Measurements from ENCODE around the gene ELOVL6. TPM values are rescaled to one million over a fixed set of nuclear protein-coding genes. Genes with fewer than 3 reads are reported as not detected.
"Not testable (repeated sequence)": the region's sequence is repeated elsewhere in the genome, so short reads cannot be mapped to it uniquely, and the experiment has no call there.

ELOVL6 gene
- total and polyA plus RNA-seq, 4 donors: 19.5 to 38.8 (median 37.5) TPM

DNA sequence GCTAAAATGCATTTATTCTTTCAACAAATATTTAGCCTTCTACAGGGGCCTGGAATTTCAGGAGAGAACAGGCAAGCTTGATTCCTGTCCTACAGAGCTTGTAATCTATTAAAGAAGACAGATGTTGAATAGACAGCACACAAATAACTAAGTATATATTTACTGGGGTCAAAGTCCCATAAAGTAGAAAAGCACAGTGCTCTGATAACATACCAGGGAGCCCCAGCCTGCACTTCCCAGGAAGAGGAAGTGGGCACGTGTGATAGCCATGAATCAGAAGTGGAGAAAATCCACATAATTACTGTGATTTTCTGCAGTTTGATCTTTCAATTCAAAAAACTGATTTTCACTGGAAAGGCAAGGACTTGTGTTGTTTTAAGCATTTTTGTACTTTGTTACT lies 156.7 kb downstream of the ELOVL6 start:
- TF ChIP-seq, protein P1, sequence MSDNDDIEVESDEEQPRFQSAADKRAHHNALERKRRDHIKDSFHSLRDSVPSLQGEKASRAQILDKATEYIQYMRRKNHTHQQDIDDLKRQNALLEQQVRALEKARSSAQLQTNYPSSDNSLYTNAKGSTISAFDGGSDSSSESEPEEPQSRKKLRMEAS (IDR thresholded peaks at IDR 0.05): no peak
- TF ChIP-seq SP1 (IDR thresholded peaks at IDR 0.05) (peak; percentile 59), EGR1 (IDR thresholded peaks at IDR 0.05; ENCODE audit: low read depth in 2 of 2) (peak in 1 of 2 donors; percentile 58), RXRA (IDR thresholded peaks at IDR 0.05) (peak in 1 of 2 donors; percentile 14), HNF4G (IDR thresholded peaks at IDR 0.05) (peak; percentile 40), JUND (IDR thresholded peaks at IDR 0.05) (no peak), FOXA1 (IDR thresholded peaks at IDR 0.05) (no peak), TAF1 (conservative IDR thresholded peaks at IDR 0.05) (no peak), NR2F2 (IDR thresholded peaks at IDR 0.05) (no peak), GABPA (IDR thresholded peaks at IDR 0.05 in 1 of 2, conservative IDR thresholded peaks at IDR 0.05 in 1 of 2) (no peak), YY1 (IDR thresholded peaks at IDR 0.05) (no peak), HNF4A (conservative IDR thresholded peaks at IDR 0.05) (peak; percentile 59 to 84), RAD21 (IDR thresholded peaks at IDR 0.05) (peak in 1 of 2 donors; percentile 25), FOXA2 (IDR thresholded peaks at IDR 0.05) (no peak)
- TF ChIP-seq, protein P2, sequence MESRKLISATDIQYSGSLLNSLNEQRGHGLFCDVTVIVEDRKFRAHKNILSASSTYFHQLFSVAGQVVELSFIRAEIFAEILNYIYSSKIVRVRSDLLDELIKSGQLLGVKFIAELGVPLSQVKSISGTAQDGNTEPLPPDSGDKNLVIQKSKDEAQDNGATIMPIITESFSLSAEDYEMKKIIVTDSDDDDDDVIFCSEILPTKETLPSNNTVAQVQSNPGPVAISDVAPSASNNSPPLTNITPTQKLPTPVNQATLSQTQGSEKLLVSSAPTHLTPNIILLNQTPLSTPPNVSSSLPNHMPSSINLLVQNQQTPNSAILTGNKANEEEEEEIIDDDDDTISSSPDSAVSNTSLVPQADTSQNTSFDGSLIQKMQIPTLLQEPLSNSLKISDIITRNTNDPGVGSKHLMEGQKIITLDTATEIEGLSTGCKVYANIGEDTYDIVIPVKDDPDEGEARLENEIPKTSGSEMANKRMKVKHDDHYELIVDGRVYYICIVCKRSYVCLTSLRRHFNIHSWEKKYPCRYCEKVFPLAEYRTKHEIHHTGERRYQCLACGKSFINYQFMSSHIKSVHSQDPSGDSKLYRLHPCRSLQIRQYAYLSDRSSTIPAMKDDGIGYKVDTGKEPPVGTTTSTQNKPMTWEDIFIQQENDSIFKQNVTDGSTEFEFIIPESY (IDR thresholded peaks at IDR 0.05): no peak
- TF ChIP-seq, protein P3, sequence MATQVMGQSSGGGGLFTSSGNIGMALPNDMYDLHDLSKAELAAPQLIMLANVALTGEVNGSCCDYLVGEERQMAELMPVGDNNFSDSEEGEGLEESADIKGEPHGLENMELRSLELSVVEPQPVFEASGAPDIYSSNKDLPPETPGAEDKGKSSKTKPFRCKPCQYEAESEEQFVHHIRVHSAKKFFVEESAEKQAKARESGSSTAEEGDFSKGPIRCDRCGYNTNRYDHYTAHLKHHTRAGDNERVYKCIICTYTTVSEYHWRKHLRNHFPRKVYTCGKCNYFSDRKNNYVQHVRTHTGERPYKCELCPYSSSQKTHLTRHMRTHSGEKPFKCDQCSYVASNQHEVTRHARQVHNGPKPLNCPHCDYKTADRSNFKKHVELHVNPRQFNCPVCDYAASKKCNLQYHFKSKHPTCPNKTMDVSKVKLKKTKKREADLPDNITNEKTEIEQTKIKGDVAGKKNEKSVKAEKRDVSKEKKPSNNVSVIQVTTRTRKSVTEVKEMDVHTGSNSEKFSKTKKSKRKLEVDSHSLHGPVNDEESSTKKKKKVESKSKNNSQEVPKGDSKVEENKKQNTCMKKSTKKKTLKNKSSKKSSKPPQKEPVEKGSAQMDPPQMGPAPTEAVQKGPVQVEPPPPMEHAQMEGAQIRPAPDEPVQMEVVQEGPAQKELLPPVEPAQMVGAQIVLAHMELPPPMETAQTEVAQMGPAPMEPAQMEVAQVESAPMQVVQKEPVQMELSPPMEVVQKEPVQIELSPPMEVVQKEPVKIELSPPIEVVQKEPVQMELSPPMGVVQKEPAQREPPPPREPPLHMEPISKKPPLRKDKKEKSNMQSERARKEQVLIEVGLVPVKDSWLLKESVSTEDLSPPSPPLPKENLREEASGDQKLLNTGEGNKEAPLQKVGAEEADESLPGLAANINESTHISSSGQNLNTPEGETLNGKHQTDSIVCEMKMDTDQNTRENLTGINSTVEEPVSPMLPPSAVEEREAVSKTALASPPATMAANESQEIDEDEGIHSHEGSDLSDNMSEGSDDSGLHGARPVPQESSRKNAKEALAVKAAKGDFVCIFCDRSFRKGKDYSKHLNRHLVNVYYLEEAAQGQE (IDR thresholded peaks at IDR 0.05): no peak
- TF ChIP-seq, protein P4, sequence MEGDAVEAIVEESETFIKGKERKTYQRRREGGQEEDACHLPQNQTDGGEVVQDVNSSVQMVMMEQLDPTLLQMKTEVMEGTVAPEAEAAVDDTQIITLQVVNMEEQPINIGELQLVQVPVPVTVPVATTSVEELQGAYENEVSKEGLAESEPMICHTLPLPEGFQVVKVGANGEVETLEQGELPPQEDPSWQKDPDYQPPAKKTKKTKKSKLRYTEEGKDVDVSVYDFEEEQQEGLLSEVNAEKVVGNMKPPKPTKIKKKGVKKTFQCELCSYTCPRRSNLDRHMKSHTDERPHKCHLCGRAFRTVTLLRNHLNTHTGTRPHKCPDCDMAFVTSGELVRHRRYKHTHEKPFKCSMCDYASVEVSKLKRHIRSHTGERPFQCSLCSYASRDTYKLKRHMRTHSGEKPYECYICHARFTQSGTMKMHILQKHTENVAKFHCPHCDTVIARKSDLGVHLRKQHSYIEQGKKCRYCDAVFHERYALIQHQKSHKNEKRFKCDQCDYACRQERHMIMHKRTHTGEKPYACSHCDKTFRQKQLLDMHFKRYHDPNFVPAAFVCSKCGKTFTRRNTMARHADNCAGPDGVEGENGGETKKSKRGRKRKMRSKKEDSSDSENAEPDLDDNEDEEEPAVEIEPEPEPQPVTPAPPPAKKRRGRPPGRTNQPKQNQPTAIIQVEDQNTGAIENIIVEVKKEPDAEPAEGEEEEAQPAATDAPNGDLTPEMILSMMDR (IDR thresholded peaks at IDR 0.05; ENCODE audit: low read depth, low read length, missing input control): no peak
- TF ChIP-seq, protein P5, sequence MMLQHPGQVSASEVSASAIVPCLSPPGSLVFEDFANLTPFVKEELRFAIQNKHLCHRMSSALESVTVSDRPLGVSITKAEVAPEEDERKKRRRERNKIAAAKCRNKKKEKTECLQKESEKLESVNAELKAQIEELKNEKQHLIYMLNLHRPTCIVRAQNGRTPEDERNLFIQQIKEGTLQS (IDR thresholded peaks at IDR 0.05): no peak

DNA sequence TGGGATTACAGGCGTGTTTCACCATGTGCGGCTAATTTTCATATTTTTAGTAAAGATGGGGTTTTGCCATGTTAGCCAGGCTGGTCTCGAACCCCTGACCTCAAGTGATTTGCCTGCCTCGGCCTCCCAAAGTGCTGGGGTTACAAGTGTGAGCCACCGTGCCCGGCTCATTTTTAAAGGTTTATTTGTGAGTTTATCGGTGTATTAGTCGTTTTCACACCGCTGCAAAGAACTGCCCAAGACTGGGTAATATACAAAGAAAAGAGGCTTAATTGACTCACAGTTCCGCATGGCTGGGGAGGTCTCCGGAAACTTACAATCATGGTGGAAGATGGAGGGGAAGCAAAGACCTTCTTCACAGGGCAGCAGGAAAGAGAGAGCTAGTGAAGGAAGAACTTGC lies 159.3 kb downstream of the ELOVL6 start:
- not testable (repeated sequence) for H3K27me3 ChIP-seq (ENCODE audit: control insufficient read depth in 4 of 4, insufficient read depth in 4 of 4, low read length in 3 of 4); H3K36me3 ChIP-seq (ENCODE audit: control insufficient read depth in 4 of 4, insufficient read depth in 3 of 4, low read depth in 1 of 4, low read length in 3 of 4); H3K4me1 ChIP-seq (ENCODE audit: control insufficient read depth in 4 of 4, insufficient read depth in 4 of 4, low read length in 3 of 4); H3K27ac ChIP-seq (ENCODE audit: low read depth in 1 of 2, low read length in 2 of 2); H3K4me3 ChIP-seq (ENCODE audit: low read depth in 1 of 3, low read length in 3 of 3); H3K9me3 ChIP-seq (ENCODE audit: control insufficient read depth in 4 of 4, low read length in 3 of 4); H3K9ac ChIP-seq (ENCODE audit: low read depth in 1 of 2, low read length in 2 of 2); DNase-seq (ENCODE audit: low spot score)
- 95% methylated on average over 11 of the region's 11 CpGs for WGBS

More for the DNA sequence above, 156.7 kb downstream of the ELOVL6 start:
- no peaks in the 10 kb centered on the region for H3K9me3 ChIP-seq (ENCODE audit: control insufficient read depth in 4 of 4, low read length in 3 of 4)
- no peak overlapping the region for H3K4me3 ChIP-seq (ENCODE audit: low read depth in 1 of 3, low read length in 3 of 3)
- DNase-seq (ENCODE audit: low spot score): no peak
- no peaks in the 10 kb centered on the region for H3K27me3 ChIP-seq (ENCODE audit: control insufficient read depth in 4 of 4, insufficient read depth in 4 of 4, low read length in 3 of 4)
- no peak overlapping the region for H3K9ac ChIP-seq (ENCODE audit: low read depth in 1 of 2, low read length in 2 of 2)
- no peak overlapping the region for H3K27ac ChIP-seq (ENCODE audit: low read depth in 1 of 2, low read length in 2 of 2)
- H3K36me3 ChIP-seq (ENCODE audit: control insufficient read depth in 4 of 4, insufficient read depth in 3 of 4, low read depth in 1 of 4, low read length in 3 of 4): peaks cover 0 to 2% (median 0%) of the 10 kb centered on the region in 4 donors
- H3K4me1 ChIP-seq (ENCODE audit: control insufficient read depth in 4 of 4, insufficient read depth in 4 of 4, low read length in 3 of 4): peaks cover 0 to 6% (median 4%) of the 10 kb centered on the region in 4 donors
- 16% methylated on average over 1 of the region's 1 CpG for WGBS
